Skin of body (tissue), 2 donors: Measurements from ENCODE around the gene RASGEF1C. TPM values are rescaled to one million over a fixed set of nuclear protein-coding genes. Genes with fewer than 3 reads are reported as not detected.

Source experiments
- DNase-seq: peaks from one replicate; lab custom pipeline; 2025; lab: John Stamatoyannopoulos, UW
- total RNA-seq: library from RNA; depleted of rRNA; stranded (reverse); fragments of >200 nt; gene quantifications from one replicate; pipeline ENCODE4 v1.2.3, GENCODE V29; 2014

Gene RASGEF1C
- total RNA-seq, 1 donor from 2014 or later, result 0.79 TPM

DNA sequence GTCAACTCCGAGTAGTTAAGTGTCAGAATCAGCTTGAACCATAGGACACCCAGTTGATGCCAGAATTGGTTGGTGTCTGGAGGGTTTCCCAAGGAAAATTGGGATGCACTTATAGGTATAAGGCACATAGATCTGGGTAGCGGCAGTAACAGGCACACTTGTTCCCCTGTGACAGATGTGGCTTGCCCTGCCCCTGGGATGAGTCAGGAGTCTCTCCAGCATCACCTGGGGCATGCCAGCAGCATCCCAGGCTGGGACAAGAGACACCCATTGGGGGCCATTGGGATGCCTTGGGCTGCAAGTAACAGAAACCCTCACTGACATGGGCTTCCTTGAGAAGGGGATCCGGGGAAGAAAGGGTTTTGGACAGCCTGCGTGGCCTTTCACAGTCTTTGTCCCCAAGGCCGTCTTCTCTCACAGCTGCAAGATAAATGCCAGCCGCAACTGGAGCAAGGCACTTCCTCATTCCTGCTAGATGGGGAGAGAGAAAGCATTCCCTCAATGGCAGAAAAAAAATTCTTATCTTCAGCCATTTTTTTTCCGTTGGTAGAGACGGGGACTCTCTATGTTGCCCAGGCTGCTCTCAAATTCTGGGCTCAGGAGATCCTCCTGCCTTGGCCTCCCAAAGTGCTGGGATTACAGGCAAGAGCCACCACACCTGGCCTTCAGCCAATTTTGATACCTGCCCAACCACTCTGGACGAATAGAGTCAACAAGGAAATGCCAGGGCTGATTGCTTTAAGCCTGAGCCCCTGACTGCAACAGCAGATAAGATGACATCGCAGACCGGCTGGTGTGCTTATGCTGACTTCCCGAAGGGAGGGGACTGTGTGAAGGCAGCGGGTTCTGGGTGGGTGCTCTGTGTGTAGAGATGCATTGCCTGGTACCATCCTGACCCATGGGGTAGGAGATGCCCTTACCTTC lies 124.1 kb downstream of the RASGEF1C start:
- DNase-seq, result no peak

DNA sequence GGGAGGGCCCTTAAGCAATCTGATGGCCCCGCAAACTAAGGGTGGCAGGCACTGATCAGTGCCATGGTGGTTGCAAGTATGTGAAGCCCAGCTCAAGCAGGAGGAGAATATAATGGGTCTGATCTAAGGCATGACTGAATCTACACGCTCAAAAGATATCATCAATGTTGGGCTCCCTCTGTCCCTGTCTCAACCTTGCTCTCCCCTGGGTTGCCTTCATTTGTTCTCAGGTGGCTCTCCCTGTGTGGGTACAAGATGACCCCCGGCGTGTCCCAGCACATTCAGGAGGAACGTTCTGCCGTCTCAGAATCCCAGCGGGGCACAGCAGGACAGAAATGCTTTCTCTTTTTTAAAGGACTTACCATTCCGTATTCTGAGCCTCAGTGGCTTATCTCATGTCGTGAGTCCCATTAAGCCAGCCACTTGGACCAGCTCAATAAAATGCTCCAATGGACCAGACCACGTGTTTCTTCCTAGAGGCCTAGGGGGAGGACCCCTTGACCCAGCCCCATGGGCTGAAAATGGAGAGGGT lies 125.4 kb downstream of the RASGEF1C start:
- no peak for DNase-seq

DNA sequence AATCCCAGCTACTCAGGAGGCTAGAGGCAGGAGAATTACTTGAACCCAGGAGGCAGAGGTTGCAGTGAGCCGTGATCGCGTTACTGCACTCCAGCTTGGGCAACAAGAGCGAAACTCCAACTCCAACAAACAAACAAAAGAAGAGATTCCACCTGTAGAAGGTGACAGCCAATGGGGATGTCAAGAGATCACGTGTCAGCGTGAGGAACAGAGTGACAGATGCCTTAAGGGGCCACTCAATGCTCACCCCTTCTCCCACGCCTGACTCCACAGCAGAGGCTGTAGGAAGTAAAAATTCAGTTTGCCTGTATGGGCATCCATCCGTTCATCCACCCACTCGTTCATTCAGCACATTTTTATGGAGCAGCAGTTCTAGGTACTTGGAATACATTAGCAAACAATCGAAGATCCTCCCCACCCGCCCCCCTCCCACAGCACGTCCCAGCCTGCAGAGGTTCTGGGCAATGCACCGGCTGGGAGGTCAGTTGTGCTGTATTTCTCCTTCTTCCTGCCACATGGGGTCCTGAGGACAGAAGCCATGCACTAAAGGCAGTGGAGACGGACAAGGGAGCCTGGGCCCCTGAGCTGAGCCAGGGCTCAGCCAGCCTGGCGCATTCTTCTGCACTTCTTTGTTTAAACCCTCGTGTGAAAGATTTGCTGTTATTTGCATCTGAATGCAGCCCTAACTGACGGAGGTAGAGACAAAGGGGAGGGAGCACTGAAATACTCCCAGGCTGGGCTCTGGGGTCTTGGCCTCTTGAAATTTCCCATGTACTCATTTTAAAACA lies 126.2 kb downstream of the RASGEF1C start:
- no peak for DNase-seq

DNA sequence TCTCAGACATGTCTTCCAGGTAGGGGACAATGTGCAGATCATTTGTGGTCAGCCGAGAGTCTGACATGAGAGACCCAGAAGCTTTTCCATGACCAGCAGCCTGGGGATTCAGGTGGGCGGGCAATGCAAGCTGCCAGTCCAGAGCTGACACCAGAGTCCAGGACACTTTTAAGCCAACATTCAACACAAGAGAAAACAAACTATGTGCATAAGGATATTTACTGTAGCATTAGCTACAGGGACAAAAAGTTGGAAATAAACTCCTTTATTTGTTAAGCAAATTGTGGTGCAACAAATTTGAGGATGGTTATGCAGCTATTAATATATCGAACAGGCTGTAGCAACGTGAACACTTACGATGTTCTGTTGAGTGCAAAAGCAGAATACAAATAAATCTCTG lies 127.5 kb downstream of the RASGEF1C start:
- DNase-seq, result no peak

DNA sequence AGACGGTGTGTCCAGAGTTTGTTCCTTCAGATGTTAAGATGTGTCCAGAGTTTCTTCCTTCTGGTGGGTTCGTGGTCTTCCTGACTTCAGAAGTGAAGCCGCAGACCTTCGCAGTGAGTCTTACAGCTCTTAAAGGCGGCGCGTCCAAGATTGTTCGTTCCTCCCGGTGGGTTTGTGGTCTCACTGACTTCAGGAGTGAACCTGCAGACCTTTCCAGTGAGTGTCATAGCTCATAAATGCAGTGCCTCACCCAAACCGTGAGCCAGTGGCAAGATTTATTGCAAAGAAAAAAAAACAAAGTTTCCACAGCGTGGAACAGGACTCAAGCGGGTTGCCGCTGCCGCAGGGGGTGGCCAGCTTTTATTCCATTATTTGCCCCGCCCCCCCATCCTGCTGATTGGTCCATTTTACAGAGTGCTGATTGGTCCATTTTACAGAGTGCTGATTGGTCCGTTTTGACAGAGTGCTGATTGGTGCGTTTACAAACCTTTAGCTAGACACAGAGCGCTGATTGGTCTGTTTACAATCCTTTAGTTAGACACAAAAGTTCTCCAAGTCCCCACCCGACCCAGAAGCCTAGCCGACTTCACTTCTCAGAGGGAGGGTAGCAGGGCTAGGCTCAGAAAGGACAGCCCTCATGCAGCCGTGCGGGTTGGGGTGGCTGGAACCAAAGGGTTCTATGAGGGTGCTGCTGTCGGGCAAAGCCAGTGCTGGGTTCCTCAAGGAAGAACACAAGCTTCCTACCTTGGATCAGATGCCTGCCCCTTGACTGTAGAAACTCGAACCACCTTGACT lies 128.3 kb downstream of the RASGEF1C start:
- DNase-seq, result no peak

DNA sequence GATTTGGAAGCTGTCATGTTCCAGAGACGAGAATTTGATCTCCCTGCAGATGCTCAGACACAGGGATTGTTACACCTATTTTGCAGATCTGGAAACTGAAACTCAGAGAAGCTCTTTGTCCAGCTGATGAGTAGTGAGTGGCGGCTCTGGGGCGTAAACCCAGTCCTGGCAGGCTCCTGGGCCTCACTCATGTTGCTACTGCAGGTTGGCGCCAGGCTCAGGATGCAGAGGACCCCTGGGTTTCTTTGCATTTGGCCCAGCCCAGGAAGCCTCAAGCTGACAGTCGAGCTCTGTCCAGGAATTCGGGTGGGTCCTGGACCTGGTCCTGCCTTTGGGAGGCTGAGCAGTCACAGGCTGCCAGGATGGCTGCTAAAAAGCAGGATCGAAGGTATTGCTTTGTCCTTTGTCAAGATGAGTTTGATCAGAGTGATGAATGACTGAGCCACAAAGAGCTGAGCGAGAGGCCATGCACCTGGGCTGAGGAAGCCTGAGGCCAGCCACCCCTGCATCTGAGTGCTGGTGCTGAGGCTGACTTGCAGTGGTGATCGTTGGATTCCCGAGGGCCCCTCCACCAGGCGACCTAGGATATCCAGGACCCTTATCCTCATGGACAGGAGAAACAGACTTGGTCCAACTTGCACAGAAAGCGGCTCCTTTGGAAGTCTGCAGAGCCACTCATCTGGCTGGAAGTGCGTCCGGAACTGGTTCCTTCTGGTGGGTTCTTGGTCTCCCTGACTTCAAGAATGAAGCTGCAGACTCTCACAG lies 129.1 kb downstream of the RASGEF1C start:
- no peak for DNase-seq

DNA sequence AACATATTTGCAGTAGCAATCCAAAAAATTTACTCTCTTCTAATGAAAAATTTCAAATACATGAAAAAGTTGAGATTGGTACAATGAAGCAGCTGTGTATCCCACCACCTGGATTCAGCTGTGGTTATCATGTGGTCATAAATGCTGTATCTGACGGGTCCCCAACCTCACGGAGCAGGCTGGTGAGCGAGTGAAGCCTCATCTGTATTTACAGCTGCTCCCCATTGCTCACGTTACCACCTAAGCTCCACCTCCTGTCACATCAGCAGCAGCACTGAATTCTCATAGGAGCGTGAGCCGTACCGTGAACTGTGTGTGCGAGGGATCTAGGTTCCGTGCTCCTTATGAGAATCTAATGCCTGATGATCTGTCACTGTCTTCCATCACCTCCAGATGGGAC lies 130.7 kb downstream of the RASGEF1C start:
- no peak for DNase-seq

DNA sequence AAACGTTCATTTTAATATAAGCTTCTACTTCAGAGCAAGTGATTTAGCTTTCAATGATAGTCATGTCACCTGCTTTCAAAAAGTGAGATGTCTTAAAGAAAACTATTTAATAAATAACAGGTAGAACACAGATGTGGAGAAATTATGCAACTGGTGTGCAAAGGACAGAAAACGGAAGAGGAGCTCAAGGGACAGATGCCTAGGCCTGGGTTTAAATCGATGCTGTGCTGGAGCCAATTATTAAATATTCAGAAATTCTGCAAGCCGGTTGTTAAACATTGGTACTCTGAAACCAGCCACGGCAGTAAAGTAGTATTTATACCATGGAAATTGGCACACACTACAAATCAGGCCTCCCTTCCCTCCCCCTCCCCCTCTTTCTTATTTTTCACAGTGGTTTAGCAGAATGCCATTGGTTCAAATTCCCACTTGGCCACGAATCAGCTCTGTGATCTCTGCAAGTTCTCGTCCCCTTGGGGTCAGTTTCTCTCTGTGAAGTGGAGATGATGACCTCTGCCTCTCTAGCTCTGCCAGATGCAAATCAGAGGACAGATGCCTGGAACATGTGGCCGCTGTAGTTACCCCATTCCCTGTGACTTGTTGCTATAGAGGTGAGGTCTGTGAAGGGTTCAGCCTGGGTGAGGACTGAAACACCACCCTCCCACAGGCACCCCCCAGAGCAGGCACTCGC lies 131.3 kb downstream of the RASGEF1C start:
- no peak for DNase-seq

GRCh38 chr5:180075703-180076102 lies 133.3 kb downstream of the RASGEF1C start:
- no peak for DNase-seq

DNA sequence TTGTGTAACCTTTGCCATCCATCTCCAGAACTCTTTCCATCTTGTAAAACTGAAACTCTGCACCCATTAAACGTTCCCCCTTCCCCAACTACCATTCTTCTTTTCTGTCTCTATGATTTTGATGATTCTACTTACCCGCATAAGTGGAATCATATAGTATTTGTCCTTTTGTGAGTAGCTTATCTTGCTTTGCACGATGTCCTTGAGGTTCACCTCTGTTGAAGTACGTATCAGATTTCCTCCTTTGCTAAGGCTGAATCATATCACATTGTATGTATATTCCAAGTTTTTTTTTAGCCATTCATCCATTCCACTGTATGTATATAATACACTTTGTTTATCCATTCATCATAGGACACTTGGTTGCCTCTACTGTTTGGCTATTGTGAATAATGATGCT lies 134.5 kb downstream of the RASGEF1C start:
- DNase-seq, result no peak

DNA sequence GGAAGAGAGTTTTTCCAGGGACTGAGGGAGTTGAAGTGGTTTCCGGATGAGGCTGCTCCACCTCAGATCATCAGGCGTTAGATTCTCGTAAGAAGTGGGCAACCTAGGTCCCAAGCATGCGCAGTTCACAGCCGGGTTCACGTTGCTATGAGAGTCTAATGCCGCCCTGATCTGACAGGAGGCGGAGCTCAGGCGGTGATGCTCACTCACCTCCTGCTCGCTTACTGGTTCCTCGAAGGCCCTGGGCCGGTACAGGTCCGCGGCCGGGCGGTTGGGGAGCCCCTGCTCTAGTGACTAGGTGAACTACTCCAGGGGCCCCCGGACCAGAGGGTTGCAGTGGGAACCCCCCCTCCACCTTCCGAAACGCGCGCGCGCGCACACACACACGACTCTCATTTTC lies 136.5 kb downstream of the RASGEF1C start:
- no peak for DNase-seq

DNA sequence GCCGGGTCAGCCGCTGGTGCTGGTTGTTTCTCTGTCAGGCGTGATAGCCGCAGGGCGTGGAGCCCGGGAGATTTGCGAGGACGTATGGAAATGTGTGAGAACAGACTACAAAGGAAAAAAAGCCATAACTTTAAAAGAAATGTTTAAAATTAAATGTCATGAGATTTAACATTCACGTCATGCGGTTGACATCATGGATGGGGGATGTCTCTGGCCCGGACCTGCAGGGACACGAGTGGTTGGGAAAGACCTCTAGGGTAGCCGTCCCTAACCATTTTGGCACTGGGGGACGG lies 136.8 kb downstream of the RASGEF1C start:
- DNase-seq, result no peak

GRCh38 chr5:180071531-180072255 lies 137.3 kb downstream of the RASGEF1C start, which contains the start of gene RNF130:
Gene RNF130, minus strand, starts transcription at chr5:180071759. Its CDS starts 57 bp downstream, at chr5:180071702.
- DNase-seq, result peak; percentile 90

GRCh38 chr5:180070756-180071530 lies 138.1 kb downstream of the RASGEF1C start:
- peak; percentile 43 for DNase-seq

GRCh38 chr5:180069589-180070247 lies 139.3 kb downstream of the RASGEF1C start:
- no peak for DNase-seq

GRCh38 chr5:180068519-180069090 lies 140.4 kb downstream of the RASGEF1C start:
- DNase-seq, result no peak

- DNase-seq, result no peak
Observed at GRCh38 chr5:180067986-180068385, 141.0 kb downstream of the RASGEF1C start.

- no peak for DNase-seq
Observed at GRCh38 chr5:180060192-180060591, 148.8 kb downstream of the RASGEF1C start.
